HG03520 (cell line): ENCODE measurements around the gene HYLS1.

Source experiments
- ATAC-seq: cut with Tn5 transposase; IDR thresholded peaks from one replicate; pipeline ENCODE4 v1.9.1; 2021; ENCODE audit warnings: mild to moderate bottlenecking, moderate library complexity; ENCODE audit not compliant: unreplicated experiment

The HYLS1 gene

DNA sequence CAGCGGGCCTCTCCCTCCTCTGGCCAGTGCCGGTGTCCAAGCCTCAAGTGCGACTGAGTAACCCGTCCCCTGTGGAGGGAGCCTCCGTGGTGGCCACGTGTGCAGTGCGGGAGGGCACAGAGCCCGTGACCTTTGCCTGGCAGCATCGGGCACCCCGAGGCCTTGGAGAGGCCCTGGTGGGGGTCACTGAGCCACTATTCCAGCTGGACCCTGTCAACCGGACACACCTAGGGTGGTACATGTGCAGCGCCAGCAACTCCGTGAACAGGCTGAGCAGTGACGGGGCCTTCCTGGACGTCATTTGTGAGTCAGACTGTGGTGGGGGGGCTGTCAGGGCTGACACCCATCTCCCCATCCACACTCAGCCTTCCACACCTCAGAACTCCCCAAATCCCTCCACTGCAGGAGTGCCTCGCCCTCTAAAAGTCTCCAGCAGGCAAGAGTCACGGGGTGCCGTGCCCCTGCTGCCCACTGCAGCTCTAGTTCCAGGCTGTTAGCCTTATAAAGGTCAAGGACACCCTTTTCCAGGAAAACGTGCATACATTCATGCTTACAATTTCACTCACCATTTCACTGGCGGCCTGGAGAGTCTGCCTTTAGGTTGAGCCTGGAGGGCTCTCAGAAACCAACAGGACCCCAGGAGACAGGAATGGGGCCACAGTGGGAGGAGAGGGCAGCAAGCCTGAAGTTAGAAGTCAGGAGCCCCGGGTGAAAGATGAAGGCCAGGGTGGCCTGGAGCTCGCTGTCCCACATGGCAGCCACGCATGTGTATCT lies 61.0 kb downstream of the HYLS1 start:
- ATAC-seq, result no peak

DNA sequence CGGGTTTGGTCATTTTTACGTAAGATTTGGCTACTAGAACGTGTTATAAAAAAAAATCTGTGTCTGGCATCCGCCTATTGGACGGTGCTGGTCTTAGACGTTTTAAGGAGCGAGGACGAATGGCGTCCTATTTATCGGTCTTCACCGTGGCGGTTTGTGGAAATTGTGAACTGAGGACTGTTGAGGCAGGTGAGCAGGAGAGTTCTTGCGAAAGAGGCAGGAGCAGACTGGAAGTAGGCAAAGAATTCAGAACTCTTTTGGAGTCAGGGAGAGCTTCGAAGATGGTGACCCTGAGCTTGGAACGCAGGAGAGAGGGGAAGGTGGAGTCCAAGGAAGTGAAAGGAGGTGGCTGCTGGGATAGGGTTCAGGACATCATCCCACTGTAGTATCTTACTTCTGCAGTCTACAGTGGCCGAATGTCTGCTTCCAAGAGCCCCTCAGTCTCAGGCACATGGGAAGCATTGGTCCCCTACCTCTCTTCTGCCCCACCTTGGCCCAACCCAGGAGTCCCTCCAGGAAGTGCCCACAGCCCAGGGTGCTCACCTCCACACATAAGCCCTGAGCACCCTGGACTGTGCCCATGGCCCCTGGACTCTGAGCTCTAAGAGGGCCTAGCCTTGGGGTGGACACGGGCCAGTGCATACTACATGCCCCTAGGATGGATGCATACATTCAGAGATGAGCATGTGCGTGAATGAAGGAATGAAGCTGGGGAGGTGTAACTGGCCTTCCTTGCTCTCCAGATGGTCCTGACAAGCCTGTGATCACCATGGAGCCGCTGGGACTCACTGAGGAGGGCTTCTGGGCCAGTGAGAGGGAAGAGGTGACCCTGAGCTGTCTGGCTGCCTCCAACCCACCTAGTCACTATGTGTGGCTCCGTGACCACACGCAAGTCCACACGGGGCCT lies 62.1 kb downstream of the HYLS1 start:
- ATAC-seq, result no peak

GRCh38 chr11:125950178-125950490 lies 62.7 kb downstream of the HYLS1 start:
- no peak for ATAC-seq
